GM18870 (cell line): ENCODE measurements around the gene S100A5.
"Not testable (repeated sequence)": the region's sequence is repeated elsewhere in the genome, so short reads cannot be mapped to it uniquely, and the experiment has no call there.

ENCODE experiments used
- ATAC-seq: cut with Tn5 transposase; IDR thresholded peaks from one replicate; pipeline ENCODE4 v1.9.1; 2021; ENCODE audit warnings: moderate library complexity; ENCODE audit not compliant: unreplicated experiment

S100A5 gene

DNA sequence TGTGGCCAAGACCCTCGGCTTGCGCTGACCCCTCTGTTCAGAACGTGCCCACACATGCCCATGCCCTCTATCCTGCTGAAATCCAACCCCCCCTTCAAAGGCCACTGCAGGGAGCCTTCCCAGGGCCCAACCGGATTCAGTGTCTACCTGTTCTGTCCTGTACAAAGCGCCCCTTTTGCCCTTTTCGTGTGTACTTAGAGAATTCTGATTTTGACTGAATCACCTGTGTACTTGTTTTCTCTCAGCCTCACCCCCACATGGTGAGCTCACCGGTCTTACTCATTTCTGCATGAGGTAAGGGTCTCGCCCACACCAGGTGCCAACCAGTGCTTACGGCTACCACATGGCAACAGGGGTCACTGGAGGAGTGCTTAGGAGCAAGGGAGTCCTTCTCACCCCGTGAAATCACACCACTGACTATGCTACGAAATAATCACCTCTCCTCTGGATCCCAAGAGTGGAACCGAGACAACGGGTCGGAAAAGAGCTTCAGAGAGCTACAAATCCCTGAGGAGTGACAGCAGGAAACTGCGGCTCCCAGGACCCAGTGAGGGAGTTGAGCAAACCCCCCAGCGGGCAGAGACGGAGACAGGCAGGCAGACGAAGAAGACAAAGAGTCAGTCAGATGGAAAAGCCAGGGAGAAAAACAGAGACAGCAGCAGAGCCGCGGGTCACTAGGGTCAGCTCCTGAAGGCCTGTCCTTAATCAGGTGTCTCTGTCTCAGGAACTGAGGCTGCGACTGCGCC, 27.1 kb upstream of the S100A5 start:
- no peak for ATAC-seq

DNA sequence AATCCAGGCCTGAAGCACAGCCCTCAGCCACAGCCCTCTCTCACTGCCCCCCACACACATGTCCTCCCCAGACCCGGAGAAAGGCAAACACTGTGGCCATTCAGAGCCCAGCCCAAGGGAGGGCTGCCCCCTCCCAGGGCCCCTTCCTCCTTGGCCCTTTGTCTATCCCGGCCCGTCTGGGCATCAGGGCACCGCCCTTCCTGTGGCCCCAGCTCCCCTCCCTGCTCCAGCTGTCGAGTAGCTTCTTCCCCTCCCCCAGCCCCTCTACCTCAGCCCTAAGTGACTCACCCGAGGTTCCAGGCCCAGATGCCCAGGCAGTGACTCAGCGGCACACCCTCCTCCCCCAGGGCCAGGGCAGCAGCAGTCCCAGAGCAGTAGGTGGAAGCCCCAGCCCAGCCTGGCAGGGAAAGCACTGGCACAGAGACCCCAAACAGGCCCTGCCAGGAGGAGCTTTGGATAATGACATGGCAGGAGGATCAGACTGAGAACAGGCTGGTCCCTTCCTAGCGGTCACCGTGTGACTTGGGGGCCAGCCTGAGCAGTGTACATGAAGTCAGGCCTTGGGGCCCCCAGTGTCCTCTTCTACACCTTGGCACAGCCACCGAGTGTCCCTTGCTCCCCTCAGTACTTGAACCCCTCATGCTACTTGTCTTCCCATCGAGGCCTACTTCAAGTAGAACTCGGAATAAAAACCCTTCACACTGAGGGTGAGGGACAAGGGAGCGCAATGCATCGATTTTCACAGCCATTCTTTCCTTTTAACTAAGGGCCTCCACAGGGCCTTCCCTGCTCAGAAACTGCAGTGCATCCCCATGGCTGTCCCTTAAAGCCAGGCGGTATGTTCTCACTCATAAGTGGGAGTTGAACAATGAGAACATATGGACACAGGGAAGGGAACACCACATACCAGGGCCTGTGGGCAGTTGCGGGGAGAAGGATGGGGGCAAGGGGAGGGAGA, 26.0 kb upstream of the S100A5 start:
- ATAC-seq = no peak

DNA sequence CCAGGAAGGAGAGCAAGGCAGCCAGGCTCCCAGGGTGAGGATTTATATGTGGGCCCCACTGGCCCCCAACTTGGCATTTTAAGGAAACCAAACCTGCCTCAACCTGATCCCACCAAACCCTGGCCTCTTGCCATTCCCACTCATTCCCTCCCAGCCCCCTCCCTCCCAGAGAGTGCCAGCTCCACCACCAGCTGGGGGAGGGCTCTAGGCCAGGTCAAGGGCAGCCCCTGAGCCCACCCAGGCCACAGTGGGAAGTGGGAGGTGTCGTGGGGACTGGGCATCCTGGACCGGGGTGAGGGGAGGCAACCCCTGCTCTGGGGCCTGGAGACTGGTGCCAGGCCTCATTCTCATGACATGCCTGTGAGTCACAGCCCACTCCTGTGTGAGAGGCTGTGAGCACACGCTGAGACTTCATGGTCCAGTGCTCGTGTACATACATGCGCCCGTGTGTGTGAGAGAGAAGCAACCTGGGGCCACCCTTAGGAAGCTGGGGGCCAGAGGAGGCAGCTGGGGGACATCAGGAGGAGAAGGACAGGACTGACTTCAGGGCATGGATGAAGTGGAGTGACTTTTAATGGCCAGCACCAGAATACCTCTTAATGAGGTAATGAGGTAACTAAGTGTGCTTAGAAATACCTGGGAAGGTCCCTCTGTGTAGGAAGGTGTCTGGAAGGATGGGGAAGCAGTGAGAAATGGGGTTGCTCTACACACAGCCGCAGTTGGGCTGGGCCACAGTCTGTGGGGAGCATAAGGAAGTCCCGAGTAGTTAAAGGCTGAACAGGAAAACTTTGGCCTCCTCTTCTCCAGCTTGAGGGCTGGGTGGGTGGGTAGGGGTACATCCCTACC, 25.0 kb upstream of the S100A5 start, which contains the start of gene S100A2:
TSS of gene S100A2 (minus strand) at position 316 of the 846 bp plus-strand sequence. CDS start 1,967 bp downstream, outside the sequence.
- ATAC-seq = no peak

DNA sequence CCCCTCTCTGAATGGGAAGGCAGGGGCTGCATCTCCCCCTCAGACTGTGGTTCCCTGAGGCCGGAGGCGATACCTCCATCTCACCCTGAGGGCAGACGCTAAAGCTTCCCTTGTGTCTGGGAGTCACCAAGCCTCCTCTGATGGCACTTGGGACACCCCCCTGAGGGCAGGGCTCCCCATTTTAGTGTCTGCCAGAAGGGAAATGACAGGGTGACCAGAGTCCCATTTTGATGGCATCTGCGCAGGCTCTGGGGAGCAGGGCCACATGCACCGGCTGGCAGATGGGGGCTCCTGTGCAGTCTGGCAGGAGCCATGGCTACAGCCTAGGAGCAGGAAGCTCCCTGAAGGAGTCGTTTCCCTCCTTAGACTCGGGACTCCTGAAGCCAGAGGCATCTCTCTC, 23.3 kb upstream of the S100A5 start:
- ATAC-seq = no peak

DNA sequence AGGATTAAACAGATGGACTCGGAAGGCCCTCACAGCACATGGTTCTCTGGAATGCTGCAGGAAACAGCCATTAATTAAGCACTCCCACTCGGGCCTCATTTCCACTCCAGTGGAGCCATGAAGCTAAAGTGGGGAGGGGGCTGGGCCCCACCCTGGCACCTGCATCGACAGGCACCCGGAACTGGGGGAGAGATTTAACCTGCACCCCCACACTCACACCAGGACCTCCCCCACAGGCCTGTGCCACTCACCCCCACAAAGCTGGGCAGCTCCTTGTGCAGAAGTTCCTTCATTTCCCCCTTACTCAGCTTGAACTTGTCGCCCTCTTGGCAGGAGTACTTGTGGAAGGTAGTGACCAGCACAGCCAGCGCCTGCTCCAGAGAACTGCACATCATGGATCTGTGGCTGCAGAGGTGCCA, 22.8 kb upstream of the S100A5 start:
- ATAC-seq = no peak

DNA sequence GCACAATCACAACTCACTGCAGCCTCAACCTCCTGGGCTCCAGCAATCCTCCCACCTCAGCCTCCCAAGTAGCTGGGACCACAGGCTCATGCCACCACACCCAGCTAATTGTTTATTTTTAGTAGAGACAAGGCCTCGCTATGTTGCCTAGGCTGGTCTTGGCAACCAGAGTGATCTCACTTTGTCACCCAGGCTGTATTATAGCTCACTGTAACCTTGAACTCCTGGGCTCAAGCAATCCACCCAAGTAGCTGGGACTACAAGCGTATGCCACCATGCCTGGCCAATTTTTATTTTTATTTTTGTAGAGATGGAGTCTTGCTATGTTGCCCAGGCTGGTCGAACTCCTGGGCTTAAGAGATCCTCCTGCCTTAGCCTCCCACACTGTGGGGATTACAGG, 21.3 kb upstream of the S100A5 start:
- not testable (repeated sequence) for ATAC-seq

DNA sequence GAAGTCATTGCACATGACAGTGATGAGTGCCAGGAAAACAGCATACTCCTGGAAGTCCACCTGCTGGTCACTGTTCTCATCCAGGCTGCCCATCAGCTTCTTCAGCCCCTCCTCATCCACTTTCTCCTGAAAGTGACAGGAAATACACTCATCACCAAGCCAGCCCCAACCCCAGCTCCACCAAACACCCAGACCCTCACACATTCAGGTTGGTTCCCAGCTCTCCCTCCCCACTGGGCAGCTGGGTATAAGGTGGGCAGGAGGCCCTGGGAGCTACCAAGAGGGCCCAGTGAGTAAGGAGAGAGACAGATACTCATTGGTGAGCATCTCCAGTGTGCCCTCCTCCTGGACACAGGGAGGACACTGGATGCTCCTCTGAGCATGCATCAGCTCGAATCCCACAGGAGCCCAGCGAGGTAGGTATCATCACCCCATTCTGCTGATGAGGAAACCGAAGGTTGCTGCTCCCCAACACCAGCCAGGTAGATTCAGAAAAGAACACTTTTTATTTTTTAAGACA, 20.8 kb upstream of the S100A5 start:
- ATAC-seq = no peak

DNA sequence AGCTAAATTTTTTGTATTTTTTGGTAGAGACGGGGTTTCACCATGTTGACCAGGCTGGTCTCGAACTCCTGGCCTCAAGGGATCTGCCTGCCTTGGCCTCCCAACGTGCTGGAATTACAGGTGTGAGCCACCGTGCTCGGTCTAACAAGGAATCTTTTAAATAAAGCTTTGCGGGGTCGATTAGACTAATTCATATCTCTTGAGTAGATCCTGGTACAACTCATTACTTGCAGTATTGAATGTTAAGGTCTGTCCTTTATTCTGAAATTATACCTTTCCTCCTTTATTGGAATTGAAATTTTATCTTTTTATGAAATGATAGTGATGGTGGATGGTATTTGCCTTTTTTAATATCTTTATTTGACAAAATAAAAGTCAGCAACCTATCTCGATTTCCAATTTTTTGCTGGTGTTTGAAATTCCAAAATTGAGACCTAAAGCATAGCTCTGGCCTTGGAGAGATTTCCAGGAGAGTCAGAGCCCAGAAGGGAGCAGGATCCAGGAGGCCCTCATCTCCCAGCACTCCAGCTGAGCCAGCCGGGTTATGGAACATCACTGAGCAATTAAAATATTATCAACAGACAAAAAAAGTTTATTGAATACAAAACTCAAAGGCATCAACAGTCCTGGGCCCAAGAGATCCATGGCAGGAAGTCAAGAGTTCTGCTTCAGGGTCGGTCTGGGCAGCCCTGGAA, 20.2 kb upstream of the S100A5 start:
- no peak for ATAC-seq

DNA sequence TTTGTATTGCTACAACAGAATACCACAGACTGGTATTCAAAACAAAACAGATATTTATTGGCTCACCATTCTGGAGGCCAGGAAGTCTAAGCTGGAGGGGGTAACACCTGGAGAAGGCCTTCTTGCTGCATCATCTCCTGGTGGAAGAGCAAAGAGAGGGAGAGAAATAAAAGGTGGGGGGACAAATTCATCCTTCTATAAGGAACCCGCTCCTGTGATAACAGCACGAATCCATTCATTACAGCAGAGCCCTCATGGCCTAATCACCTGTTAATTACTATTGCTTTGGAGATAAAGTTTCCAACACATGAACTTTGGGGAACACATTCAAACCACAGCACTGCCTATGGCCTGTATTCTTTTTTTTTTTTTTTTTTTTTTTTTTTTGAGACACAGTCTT, 19.5 kb upstream of the S100A5 start:
- no peak for ATAC-seq

DNA sequence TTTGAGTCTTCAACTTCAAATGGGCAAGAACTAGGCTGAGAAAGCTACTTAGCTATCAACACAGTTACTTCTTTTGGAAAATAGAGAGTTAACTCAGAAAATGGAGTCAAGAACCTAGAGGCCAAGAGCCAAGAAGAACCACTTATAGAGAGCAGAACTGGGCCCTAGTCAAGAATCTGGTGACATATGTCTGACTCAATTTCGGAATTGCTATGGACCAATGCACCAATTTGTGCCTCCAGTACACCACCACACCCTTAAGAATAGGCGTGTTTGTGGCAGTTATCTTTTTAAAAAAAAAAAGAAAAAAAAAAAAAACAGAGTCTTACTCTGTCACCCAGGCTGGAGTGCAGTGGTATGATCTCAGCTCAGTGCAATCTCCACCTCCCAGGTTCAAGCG, 17.1 kb upstream of the S100A5 start:
- ATAC-seq = no peak

DNA sequence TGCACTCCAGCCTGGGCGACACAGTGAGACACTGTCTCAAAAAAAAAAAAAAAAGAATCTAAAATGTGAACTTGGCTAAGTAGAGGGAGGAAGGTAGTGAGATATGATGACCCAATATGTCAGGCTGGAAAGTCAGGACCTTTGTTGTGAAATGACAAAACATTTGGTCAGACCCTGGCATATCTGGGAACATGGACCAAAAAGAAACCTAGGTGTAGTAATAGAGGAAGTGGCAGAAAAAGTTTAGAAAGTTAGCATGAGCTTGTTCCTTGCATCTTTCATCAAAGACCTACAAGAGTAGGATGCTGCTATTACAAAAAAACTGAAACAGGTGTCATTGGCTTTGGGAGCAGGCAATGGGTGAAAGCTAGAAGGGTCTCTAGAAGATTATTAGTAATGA, 15.6 kb upstream of the S100A5 start:
- no peak for ATAC-seq

DNA sequence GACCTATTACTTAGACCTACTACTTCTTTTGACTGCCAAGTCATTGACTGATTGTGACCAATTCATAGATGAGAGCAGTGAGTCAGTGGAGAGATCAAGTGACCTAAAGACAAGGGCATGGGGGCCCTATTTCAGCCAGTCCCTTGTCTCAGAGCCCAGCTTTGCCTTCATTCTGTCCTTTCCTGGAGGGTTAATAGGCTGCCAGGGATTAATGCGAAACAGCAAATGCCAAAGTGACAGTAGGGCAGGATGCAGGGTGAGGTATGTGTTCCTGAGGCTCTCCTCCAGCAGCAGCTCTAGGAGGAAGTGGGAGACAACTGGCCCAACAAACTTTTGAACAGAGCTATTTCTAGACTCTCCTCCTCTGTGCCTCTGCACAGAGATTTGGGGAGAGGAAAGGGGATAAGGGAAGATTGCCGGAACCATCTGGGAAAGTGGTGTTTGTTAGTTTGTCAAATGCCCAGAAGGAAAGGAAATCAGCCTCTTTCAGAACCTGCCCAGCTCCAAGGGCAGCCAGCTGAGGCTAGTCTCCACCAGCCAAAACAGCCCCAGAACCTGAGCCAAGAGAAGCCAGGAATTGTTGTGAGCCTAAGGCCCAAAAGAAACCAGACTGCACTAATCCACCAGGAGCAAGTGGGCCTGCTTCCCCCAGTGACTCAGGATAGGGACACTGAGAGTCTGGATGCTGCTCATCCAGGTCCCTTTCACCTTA, 13.3 kb upstream of the S100A5 start:
- ATAC-seq = no peak

DNA sequence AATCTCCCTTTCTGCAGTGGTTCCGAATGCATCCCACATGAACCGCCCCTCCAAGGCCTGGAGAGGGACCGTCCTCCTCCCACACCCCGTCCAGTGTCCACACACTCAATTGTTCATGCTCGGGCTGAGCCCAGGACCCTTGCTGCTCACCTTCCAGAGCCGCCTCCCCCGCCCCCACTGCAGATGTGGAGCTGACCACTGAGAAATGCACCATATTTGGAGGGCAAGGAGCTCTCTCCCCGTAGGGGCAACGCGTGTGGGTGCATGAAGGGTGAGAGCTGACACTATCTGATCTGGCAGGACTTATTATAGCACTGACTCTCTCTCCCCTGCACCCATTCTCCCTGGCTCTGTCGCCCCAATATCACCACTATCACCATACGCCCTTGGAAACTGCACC, 12.4 kb upstream of the S100A5 start:
- no peak for ATAC-seq

DNA sequence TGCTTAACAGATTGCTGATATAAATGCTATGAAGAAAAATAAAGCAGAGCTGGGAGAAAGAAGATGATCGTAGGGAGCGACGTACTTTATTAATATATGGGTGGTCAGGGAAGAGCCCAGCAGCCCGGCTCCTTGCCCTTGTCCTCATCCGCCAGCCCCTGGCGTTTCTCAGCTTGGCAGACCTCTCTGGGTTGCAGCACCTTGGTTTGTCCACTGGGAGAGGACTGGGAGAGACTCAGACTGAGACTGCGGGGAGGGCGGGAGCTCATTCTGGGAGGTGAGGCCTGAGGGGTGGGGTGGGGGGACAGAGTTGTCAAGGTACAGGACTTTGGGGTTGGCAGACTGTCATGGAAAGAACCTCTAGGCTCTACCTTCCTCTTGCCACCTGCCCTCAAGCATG, 11.6 kb upstream of the S100A5 start:
- no peak for ATAC-seq

DNA sequence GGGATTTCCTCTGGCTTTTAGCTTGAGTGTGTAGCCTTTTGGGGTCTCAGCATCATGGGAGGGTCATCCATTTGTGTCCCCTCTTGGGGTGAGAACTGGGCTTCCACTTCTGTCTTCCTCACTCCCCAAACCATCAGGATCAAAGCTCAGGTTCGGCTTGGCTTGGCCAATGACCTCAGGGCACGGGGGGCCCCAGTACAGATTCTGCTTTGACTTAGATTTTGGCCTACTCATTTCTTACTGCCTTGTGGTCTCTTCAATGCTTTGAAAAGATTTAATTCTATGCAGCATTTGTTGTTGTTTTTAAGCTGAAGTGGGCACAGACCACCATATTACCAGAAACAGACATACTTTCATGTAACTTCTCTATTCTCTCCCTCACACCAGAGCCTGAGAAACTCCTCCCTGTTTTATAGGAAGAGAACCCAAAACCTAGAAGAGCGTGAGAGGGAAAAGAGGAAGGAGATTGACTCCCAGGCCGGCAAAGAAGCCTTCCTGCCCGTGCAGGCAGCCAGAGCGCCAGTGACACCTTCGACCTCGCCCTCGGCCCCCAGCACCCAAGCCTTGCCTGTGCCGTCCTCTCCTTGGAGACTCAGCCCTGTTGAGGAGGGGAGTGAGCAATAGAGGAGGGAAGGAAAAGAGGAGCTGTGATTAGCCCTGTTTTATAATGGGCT, 10.2 kb upstream of the S100A5 start:
- no peak for ATAC-seq

DNA sequence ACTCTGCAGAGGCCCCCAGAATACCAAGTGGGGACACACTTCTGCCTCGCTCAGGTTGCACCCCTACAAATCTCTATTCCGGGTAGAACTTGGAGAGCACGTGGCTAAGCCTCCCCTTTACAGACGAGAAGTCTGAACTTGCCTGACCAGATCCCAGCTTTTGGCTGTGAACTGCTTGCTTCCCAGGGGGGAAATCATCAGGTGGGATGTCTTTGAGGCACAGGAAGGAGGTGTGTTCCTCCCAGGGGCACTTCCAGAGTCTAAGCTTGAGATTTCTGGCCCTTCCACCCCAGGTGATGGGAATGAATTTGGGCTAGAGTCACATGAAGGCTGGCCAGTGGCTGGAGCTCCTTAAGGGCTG, 9.6 kb upstream of the S100A5 start:
- no peak for ATAC-seq

DNA sequence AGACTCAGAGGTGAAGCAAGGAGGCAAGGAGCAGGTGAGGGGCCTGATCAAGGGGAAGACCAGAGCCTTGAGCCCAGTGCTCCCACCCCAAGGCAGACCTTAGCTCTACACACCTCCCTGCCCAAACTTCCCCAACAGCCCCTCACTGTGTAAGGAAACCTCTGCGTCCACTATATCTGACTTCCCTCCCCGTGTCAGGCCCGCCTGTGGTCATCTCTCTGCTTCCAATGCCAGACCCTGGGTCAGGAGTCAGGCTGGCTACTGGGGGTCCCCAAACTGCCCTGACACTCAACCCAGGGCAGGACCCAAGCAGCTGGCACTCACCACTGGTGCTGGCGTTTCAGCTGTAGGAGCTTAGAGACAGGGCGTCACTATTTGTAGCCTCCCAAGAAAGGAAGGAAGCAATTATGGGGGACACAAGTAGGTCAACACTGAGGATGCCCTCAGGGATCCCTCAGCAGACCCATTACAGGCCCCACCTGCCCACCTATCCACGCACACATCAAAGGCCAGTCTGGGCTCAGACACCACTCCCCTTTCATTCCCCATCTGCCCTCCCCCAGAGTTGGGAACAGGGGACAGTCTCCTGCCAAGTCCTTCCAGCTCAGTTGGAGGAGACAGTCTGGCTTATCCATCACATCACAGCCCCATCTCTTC, 9.1 kb upstream of the S100A5 start:
- no peak for ATAC-seq
